Measurements from ENCODE around the gene CSAD. TPM values are rescaled to one million over a fixed set of nuclear protein-coding genes. Genes with fewer than 3 reads are reported as not detected.

Gene CSAD
- total and polyA plus RNA-seq, 2 of the 13 experiments (the other 11 are each of a cell fraction or from before 2014, with no cell fraction given), result 7.2 to 23.5 TPM

- TF ChIP-seq FOXP1 (IDR thresholded peaks at IDR 0.05) (no peak), FOXP1 (CRISPR knock-in tag; IDR thresholded peaks at IDR 0.05) (peak; percentile 66), RBAK (CRISPR knock-in tag; IDR thresholded peaks at IDR 0.05) (no peak), RAD21 (CRISPR knock-in tag; IDR thresholded peaks at IDR 0.05) (0 out of 2 replicates have a peak, but pooled peaks have one; percentile 26), ATF3 (CRISPR knock-in tag; IDR thresholded peaks at IDR 0.05) (no peak), ZBTB37 (CRISPR knock-in tag; IDR thresholded peaks at IDR 0.05) (no peak), MNT (IDR thresholded peaks at IDR 0.05) (no peak), ZNF282 (IDR thresholded peaks at IDR 0.05; ENCODE audit: partially characterized antibody) (no peak), ARID4A (CRISPR knock-in tag; IDR thresholded peaks at IDR 0.05; ENCODE audit: borderline replicate concordance) (peak; percentile 56; the same call in 1 of the 2 replicates), ZNF274 (CRISPR knock-in tag; IDR thresholded peaks at IDR 0.05) (no peak), TOPORS (CRISPR knock-in tag; IDR thresholded peaks at IDR 0.05) (no peak), AKAP8 (CRISPR knock-in tag; IDR thresholded peaks at IDR 0.05) (no peak), HMGXB4 (CRISPR knock-in tag; IDR thresholded peaks at IDR 0.05; ENCODE audit: borderline replicate concordance in 1 of 2, low read depth in 1 of 2) (0 out of 4 replicates have a peak, but pooled peaks of 1 of the 2 experiments have one; percentile 25), CENPBD1 (CRISPR knock-in tag; IDR thresholded peaks at IDR 0.05; ENCODE audit: borderline replicate concordance, low read depth) (no peak), ZNF496 (CRISPR knock-in tag; IDR thresholded peaks at IDR 0.05; ENCODE audit: insufficient replicate concordance) (no peak), TFDP2 (CRISPR knock-in tag; IDR thresholded peaks at IDR 0.05) (no peak), NR2F2 (IDR thresholded peaks at IDR 0.05; ENCODE audit: borderline replicate concordance, low read depth) (0 out of 2 replicates have a peak, but pooled peaks have one; percentile 59), IRX3 (CRISPR knock-in tag; IDR thresholded peaks at IDR 0.05; ENCODE audit: borderline replicate concordance, low read depth) (no peak)
These were observed 5.7 kb downstream of the CSAD start (continued) for GRCh38 chr12:53174881-53175491.

All from HepG2 (cell line).